Epithelial cell of prostate (primary cell): Measurements from ENCODE around the gene TXNIP.
A peak's percentile ranks its signal among the peaks of the same experiment; 100 is the strongest.

Source experiments
- DNase-seq: peaks from one replicate; pipeline ENCODE4 v3.0.0-alpha.2; 2011; ENCODE audit warnings: low read depth, low spot score
- H3K27ac ChIP-seq: fragments of 450-650 bp; 2 replicates; pipeline ENCODE4 v1.5.1; 2017; ENCODE audit warnings: mild to moderate bottlenecking

Gene TXNIP

GRCh38 chr1:145964328-145965118 is 31.9 kb downstream of the TXNIP start, which contains the start of the genes ANKRD34A and POLR3GL:
TSS of gene ANKRD34A (minus strand) at chr1:145964575. CDS start at chr1:145961759, 2,816 bp downstream.
TSS of gene POLR3GL (plus strand) at chr1:145964690. CDS start at chr1:145974866, 10,176 bp downstream.
- peak within 1 kb of the TSS; percentile 50 for H3K27ac ChIP-seq
- DNase-seq = peak; percentile 64

DNA sequence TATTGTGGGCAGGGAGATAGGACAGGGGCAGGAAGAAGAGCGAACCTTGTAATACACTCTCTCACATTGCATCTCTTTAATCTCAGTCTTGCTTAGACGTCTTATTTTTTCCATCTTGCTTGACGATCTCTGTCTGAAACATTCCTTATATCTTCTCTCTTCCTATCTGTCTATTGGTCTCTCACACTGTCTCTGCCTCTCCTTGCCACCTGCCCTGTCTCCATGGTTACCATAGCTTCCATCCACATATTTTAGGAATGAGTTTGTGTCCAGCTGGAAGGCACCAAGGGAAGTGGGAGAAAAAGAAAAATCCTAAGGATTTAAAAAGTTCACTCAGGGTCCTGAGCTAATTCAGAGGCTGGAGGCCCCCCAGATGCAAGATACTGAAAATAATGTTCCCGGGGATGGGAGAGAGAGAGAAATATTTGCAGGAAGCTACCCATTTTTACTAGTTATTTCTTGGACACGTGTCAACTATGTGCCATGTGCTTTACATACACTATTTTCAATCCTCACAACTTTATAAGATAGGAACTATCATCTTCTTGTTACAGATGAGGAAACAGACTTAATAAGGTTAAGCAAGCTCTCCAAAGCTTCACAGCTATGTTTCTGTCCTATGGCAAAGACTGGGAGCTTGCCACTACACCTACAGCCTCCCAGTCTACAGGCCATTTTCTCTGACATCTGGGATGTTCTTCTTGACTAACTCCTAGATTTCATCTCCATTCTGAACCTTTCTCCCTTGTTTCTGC is 32.9 kb downstream of the TXNIP start:
- DNase-seq = no peak
- H3K27ac ChIP-seq = peak overlapping the region; percentile 50

- no peak overlapping the region for H3K27ac ChIP-seq
- DNase-seq = no peak
Measured at GRCh38 chr1:145962157-145963102, 33.9 kb downstream of the TXNIP start.

- DNase-seq = no peak
- no peak overlapping the region for H3K27ac ChIP-seq
Measured at GRCh38 chr1:145961425-145962156, 34.8 kb downstream of the TXNIP start.

- DNase-seq = no peak
- H3K27ac ChIP-seq = no peak overlapping the region
Measured at GRCh38 chr1:145961109-145961424, 35.3 kb downstream of the TXNIP start.

GRCh38 chr1:145960468-145961108 is 35.8 kb downstream of the TXNIP start:
- DNase-seq = no peak
- H3K27ac ChIP-seq = no peak overlapping the region

DNA sequence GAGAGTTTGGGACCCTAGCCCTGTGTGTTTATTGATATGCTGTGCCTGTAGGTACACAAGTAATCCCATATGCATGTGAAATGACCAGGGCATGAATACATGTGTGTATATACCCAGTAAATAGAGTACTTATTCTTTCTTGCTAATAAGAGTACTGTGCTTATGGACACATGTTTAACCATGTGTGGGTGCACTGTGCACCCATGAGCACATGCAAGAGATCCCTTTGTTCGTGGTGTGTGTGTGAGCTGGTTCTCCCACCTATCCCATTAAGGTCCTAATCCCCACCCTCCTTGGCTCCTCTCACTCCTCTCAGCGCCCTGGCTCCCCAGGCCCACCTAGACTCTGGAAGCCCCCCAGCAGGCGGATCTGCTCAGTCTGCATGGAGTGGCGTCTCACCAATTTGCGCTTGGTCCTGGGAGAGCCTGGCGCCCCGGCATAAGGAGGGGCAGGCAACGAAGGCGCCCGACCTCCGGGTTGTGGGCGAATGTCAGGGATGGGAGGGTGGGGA is 36.4 kb downstream of the TXNIP start:
- no peak for DNase-seq
- H3K27ac ChIP-seq = no peak overlapping the region

DNA sequence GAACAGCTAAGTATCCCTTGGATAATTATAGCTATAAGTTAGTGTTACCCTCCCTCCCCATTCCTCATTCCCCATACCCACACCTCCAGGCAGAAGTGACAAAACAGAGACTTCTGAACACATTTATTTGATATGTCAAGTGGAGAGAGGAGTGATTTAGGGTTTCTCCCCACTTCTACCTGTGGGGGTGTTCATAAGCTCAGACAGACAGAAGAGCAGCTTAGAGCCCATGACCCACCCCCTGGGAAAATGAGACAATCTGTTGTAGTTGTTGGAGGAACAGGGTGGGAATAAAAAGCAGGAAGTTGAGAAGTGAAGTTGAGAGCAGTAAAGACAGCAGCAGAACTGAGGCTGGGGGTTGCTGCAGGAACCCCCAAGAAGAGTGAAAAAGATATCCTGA is 37.0 kb downstream of the TXNIP start:
- DNase-seq = no peak
- H3K27ac ChIP-seq = no peak overlapping the region

DNA sequence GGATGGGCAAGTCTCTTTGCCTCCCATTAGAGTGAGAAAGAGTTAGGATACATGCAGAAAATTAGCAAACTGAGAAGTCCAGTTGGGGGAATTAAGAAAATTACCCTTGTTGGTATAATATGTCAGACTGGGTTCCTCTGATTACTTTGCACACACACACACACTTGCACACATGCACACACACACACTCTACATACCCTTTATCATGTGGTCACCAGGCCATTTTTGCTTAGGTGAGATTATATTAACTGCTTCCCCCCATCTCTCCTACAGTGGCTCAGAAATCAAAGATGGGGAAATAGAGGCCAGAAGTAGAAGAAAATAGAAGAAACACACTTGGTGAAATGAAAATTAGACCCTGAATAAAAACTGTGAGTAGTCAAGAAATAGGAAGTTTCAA is 37.6 kb downstream of the TXNIP start:
- no peak for DNase-seq
- H3K27ac ChIP-seq = no peak overlapping the region

GRCh38 chr1:145957443-145958319 is 38.7 kb downstream of the TXNIP start, which contains the start of gene LIX1L:
TSS of gene LIX1L (minus strand) at chr1:145958017. CDS start at chr1:145957927, 90 bp downstream.
- peak within 1 kb of the TSS; percentile 48 for H3K27ac ChIP-seq
- peak; percentile 82 for DNase-seq

GRCh38 chr1:145956781-145957442 is 39.5 kb downstream of the TXNIP start:
- peak overlapping the region; percentile 48 for H3K27ac ChIP-seq
- DNase-seq = no peak

GRCh38 chr1:145956361-145956760 is 40.0 kb downstream of the TXNIP start:
- no peak for DNase-seq
- peak overlapping the region; percentile 48 for H3K27ac ChIP-seq

- no peak overlapping the region for H3K27ac ChIP-seq
- DNase-seq = no peak
Measured at GRCh38 chr1:145955436-145955835, 40.9 kb downstream of the TXNIP start.

- no peak for DNase-seq
- no peak overlapping the region for H3K27ac ChIP-seq
Measured at GRCh38 chr1:145953861-145954260, 42.5 kb downstream of the TXNIP start.

- H3K27ac ChIP-seq = no peak overlapping the region
- DNase-seq = no peak
Measured at GRCh38 chr1:145952903-145953302, 43.5 kb downstream of the TXNIP start.

DNA sequence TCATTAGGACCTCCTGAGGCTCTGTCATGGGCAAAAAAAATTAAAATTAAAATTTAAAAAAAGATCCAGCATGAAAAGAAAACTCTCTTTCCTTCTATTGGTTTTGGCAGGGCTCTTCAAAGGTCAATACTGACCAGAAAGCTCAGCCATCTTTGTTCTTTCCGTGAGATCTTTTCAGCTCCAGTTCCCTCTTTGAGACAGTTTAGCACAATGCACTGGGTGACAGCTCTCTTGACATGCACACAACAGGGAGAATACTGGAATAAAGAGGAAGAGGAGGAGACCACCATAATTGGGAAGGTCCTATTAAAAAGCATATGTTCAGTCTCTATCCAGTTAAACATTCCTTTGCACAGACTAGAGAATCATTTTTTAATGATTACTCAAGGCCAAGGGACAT is 44.9 kb downstream of the TXNIP start:
- DNase-seq = no peak
- no peak overlapping the region for H3K27ac ChIP-seq

GRCh38 chr1:145949219-145949618 is 47.2 kb downstream of the TXNIP start:
- DNase-seq = no peak

More at GRCh38 chr1:145949219-145949618, 47.2 kb downstream of the TXNIP start:
- H3K27ac ChIP-seq = no peak overlapping the region
